T-helper 17 cell (primary cell): ENCODE measurements around the gene CD58. TPM values are rescaled to one million over a fixed set of nuclear protein-coding genes. Genes with fewer than 3 reads are reported as not detected.

Experiments
- ATAC-seq: fragments of 150-1000 bp; cut with Tn5 transposase; 2 replicates; pipeline ENCODE4 v1.10.0; 2021; ENCODE audit warnings: mild to moderate bottlenecking, moderate library complexity
- DNase-seq, 3 donors: peaks; one replicate each; pipeline versions ENCODE4 v3.0.0 to v3.0.0-alpha.2; 2020 to 2021
- H3K9me3 ChIP-seq: one replicate; pipeline ENCODE4 v1.7.0; 2013; ENCODE audit warnings: low read length, mild to moderate bottlenecking; ENCODE audit not compliant: control insufficient read depth, poor library complexity, severe bottlenecking
- H3K27ac Mint-ChIP-seq: one replicate; pipeline ENCODE4 v1.8.0; 2022; ENCODE audit warnings: mild to moderate bottlenecking, moderate library complexity, mixed read lengths
- H3K27me3 Mint-ChIP-seq: one replicate; pipeline ENCODE4 v1.8.0; 2022; ENCODE audit warnings: mixed read lengths
- H3K36me3 Mint-ChIP-seq: one replicate; pipeline ENCODE4 v1.8.0; 2022; ENCODE audit warnings: low read depth, mixed read lengths
- H3K4me1 Mint-ChIP-seq: one replicate; pipeline ENCODE4 v1.8.0; 2022; ENCODE audit warnings: mild to moderate bottlenecking, mixed read lengths
- H3K4me3 Mint-ChIP-seq: one replicate; pipeline ENCODE4 v1.8.0; 2022; ENCODE audit warnings: mild to moderate bottlenecking, moderate library complexity, mixed read lengths
- total RNA-seq, 4 donors: library from RNA in 2 of 4; stranded (reverse) in 2 of 4; gene quantifications; one replicate each; pipeline ENCODE4 v1.2.3 and lab custom pipeline; 2022 to 2026

Gene CD58
- total RNA-seq, 2 donors from 2014 or later = 21.7 to 22.1 TPM

- no peak for DNase-seq
- Mint-ChIP-seq H3K4me1 (peaks cover 57% of the 10 kb centered on the region), H3K27me3 (no peaks in the 10 kb centered on the region), H3K4me3 (peak overlapping the region; percentile 79), H3K27ac (peak overlapping the region; percentile 93), H3K36me3 (peaks cover 2% of the 10 kb centered on the region)
- H3K9me3 ChIP-seq = no peaks in the 10 kb centered on the region
- no peak for ATAC-seq
Measured at GRCh38 chr1:116559304-116559761, 11.5 kb downstream of the CD58 start.

GRCh38 chr1:116558571-116558970, 12.3 kb downstream of the CD58 start:
- no peak for ATAC-seq
- H3K4me1 Mint-ChIP-seq = peaks cover 61% of the 10 kb centered on the region
- DNase-seq = no peak
- H3K27ac Mint-ChIP-seq = peak overlapping the region; percentile 93
- no peaks in the 10 kb centered on the region for H3K27me3 Mint-ChIP-seq
- H3K9me3 ChIP-seq = no peaks in the 10 kb centered on the region
- peaks cover 4% of the 10 kb centered on the region for H3K36me3 Mint-ChIP-seq
- H3K4me3 Mint-ChIP-seq = peak overlapping the region; percentile 31

GRCh38 chr1:116558140-116558549, 12.7 kb downstream of the CD58 start:
- Mint-ChIP-seq H3K4me1 (peaks cover 65% of the 10 kb centered on the region), H3K27me3 (no peaks in the 10 kb centered on the region), H3K4me3 (peak overlapping the region; percentile 31), H3K27ac (peak overlapping the region; percentile 93), H3K36me3 (peaks cover 7% of the 10 kb centered on the region)
- ATAC-seq (no peak), DNase-seq (no peak)
- no peaks in the 10 kb centered on the region for H3K9me3 ChIP-seq

- Mint-ChIP-seq H3K27me3 (no peaks in the 10 kb centered on the region), H3K4me1 (peaks cover 68% of the 10 kb centered on the region), H3K27ac (peak overlapping the region; percentile 93), H3K36me3 (peaks cover 6% of the 10 kb centered on the region), H3K4me3 (peak overlapping the region; percentile 8)
- H3K9me3 ChIP-seq = no peaks in the 10 kb centered on the region
- DNase-seq = no peak
- ATAC-seq = no peak
Measured at GRCh38 chr1:116557323-116557878, 13.4 kb downstream of the CD58 start.

GRCh38 chr1:116556289-116557006, 14.4 kb downstream of the CD58 start:
- H3K36me3 Mint-ChIP-seq = peaks cover 5% of the 10 kb centered on the region
- H3K9me3 ChIP-seq = no peaks in the 10 kb centered on the region
- H3K4me3 Mint-ChIP-seq = peak overlapping the region; percentile 43
- no peaks in the 10 kb centered on the region for H3K27me3 Mint-ChIP-seq
- peak; percentile 95 for ATAC-seq
- peak overlapping the region; percentile 93 for H3K27ac Mint-ChIP-seq
- H3K4me1 Mint-ChIP-seq = peaks cover 64% of the 10 kb centered on the region
- peak; percentile 47 to 68 (median 50) for DNase-seq

- Mint-ChIP-seq H3K27me3 (no peaks in the 10 kb centered on the region), H3K4me3 (peak overlapping the region; percentile 13), H3K36me3 (peaks cover 5% of the 10 kb centered on the region), H3K4me1 (peaks cover 59% of the 10 kb centered on the region), H3K27ac (peak overlapping the region; percentile 93)
- DNase-seq (no peak), ATAC-seq (no peak)
- no peaks in the 10 kb centered on the region for H3K9me3 ChIP-seq
Measured at GRCh38 chr1:116554924-116555323, 15.9 kb downstream of the CD58 start.

- DNase-seq (no peak), ATAC-seq (no peak)
- no peaks in the 10 kb centered on the region for H3K27me3 Mint-ChIP-seq
- H3K9me3 ChIP-seq = no peaks in the 10 kb centered on the region
- H3K4me1 Mint-ChIP-seq = peaks cover 54% of the 10 kb centered on the region
- H3K27ac Mint-ChIP-seq = peak overlapping the region; percentile 59
- peak overlapping the region; percentile 49 for H3K4me3 Mint-ChIP-seq
- peaks cover 5% of the 10 kb centered on the region for H3K36me3 Mint-ChIP-seq
Measured at GRCh38 chr1:116553386-116554115, 17.3 kb downstream of the CD58 start.

- no peaks in the 10 kb centered on the region for H3K9me3 ChIP-seq
- Mint-ChIP-seq H3K27me3 (no peaks in the 10 kb centered on the region), H3K36me3 (peaks cover 20% of the 10 kb centered on the region), H3K4me3 (no peak overlapping the region), H3K27ac (peak overlapping the region; percentile 92), H3K4me1 (peaks cover 53% of the 10 kb centered on the region)
- DNase-seq (no peak), ATAC-seq (no peak)
Measured at GRCh38 chr1:116546354-116546977, 24.4 kb downstream of the CD58 start.

- DNase-seq = no peak
- Mint-ChIP-seq H3K4me3 (no peak overlapping the region), H3K27me3 (no peaks in the 10 kb centered on the region), H3K4me1 (peaks cover 55% of the 10 kb centered on the region), H3K36me3 (peaks cover 22% of the 10 kb centered on the region), H3K27ac (peak overlapping the region; percentile 92)
- ATAC-seq = no peak
- H3K9me3 ChIP-seq = no peaks in the 10 kb centered on the region
Measured at GRCh38 chr1:116545359-116545705, 25.5 kb downstream of the CD58 start.

GRCh38 chr1:116544588-116545358, 26.1 kb downstream of the CD58 start:
- peaks cover 22% of the 10 kb centered on the region for H3K36me3 Mint-ChIP-seq
- peak; percentile 45 for ATAC-seq
- H3K27me3 Mint-ChIP-seq = no peaks in the 10 kb centered on the region

GRCh38 chr1:116540088-116540487, 30.7 kb downstream of the CD58 start:
- H3K36me3 Mint-ChIP-seq = peaks cover 17% of the 10 kb centered on the region
- H3K4me3 Mint-ChIP-seq = peak overlapping the region; percentile 71
- no peaks in the 10 kb centered on the region for H3K9me3 ChIP-seq
- no peak for DNase-seq
- peaks cover 46% of the 10 kb centered on the region for H3K4me1 Mint-ChIP-seq
- peak; percentile 48 for ATAC-seq
- H3K27ac Mint-ChIP-seq = peak overlapping the region; percentile 73
- no peaks in the 10 kb centered on the region for H3K27me3 Mint-ChIP-seq

More at GRCh38 chr1:116544588-116545358, 26.1 kb downstream of the CD58 start:
- Mint-ChIP-seq H3K27ac (peak overlapping the region; percentile 92), H3K4me1 (peaks cover 56% of the 10 kb centered on the region), H3K4me3 (peak overlapping the region; percentile 45)
- no peak for DNase-seq
- H3K9me3 ChIP-seq = no peaks in the 10 kb centered on the region

- Mint-ChIP-seq H3K36me3 (peaks cover 17% of the 10 kb centered on the region), H3K4me3 (peak overlapping the region; percentile 19), H3K4me1 (peaks cover 39% of the 10 kb centered on the region), H3K27me3 (no peaks in the 10 kb centered on the region), H3K27ac (peak overlapping the region; percentile 73)
- H3K9me3 ChIP-seq = no peaks in the 10 kb centered on the region
- DNase-seq (no peak), ATAC-seq (peak; percentile 84)
Measured at GRCh38 chr1:116538544-116538943, 32.3 kb downstream of the CD58 start.
